Measurements from ENCODE around the gene CD2. TPM values are rescaled to one million over a fixed set of nuclear protein-coding genes. Genes with fewer than 3 reads are reported as not detected.

Gene CD2
- total RNA-seq, 2 experiments from 2014 or later, result 150 to 151 TPM

DNA sequence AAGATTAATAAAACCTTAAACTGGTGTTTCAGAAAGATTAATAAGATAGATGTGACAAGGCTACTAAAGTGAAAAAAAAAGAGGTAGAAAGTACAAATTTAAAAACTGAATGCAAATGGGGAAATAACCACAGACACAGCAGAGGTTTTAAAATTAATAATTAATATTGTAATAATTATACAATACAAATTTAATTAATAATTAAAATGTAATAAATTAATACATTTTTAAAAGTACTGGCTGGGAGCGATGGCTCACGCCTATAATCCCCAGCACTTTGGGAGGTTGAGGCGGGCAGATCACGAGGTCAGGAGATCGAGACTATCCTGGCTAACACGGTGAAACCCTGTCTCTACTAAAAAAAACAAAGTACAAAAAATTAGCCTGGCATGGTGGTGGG is 26.8 kb downstream of the CD2 start:
- no peak overlapping the region for H3K4me3 Mint-ChIP-seq
- intact Hi-C loops (cut with DNase I, micrococcal nuclease), result no loop called here
- DNase-seq (no peak), ATAC-seq (ENCODE audit: poor library complexity) (no peak)
- POLR2A ChIA-PET, result interaction anchor here (0.7 to 0.9 kb wide), 3 partner anchors 10 to 25 kb away, joined by 3 read pairs; no protein-coding TSS in a partner anchor
- H3K36me3 Mint-ChIP-seq (ENCODE audit: low read depth), result no peaks in the 10 kb centered on the region
- CTCF ChIA-PET, result interaction anchor here (0.6 to 1.1 kb wide), 2 partner anchors 43 to 46 kb away, joined by 3 to 4 read pairs; no protein-coding TSS in a partner anchor
- peaks cover 4% of the 10 kb centered on the region for H3K9me3 Mint-ChIP-seq
- H3K27ac ChIP-seq (ENCODE audit: low read depth in 1 of 2, low read length in 2 of 2), result no peak overlapping the region
- H3K4me1 Mint-ChIP-seq (ENCODE audit: low read depth), result peaks cover 20% of the 10 kb centered on the region
- no peaks in the 10 kb centered on the region for H3K27me3 Mint-ChIP-seq
- H3K4me1 ChIP-seq (ENCODE audit: insufficient read depth, low read length), result peaks cover 5% of the 10 kb centered on the region
- TF ChIP-seq, protein P1, sequence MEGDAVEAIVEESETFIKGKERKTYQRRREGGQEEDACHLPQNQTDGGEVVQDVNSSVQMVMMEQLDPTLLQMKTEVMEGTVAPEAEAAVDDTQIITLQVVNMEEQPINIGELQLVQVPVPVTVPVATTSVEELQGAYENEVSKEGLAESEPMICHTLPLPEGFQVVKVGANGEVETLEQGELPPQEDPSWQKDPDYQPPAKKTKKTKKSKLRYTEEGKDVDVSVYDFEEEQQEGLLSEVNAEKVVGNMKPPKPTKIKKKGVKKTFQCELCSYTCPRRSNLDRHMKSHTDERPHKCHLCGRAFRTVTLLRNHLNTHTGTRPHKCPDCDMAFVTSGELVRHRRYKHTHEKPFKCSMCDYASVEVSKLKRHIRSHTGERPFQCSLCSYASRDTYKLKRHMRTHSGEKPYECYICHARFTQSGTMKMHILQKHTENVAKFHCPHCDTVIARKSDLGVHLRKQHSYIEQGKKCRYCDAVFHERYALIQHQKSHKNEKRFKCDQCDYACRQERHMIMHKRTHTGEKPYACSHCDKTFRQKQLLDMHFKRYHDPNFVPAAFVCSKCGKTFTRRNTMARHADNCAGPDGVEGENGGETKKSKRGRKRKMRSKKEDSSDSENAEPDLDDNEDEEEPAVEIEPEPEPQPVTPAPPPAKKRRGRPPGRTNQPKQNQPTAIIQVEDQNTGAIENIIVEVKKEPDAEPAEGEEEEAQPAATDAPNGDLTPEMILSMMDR (IDR thresholded peaks at IDR 0.05), result no peak
- no peaks in the 10 kb centered on the region for H3K36me3 ChIP-seq (ENCODE audit: insufficient read depth, low read length)
- H3K9me3 ChIP-seq (ENCODE audit: control insufficient read depth in 1 of 2, insufficient read depth in 1 of 2, low read length in 2 of 2), result peaks cover 0 to 6% of the 10 kb centered on the region in 2 experiments
- H3K4me3 ChIP-seq (ENCODE audit: low read length), result no peak overlapping the region
- no peaks in the 10 kb centered on the region for H3K27me3 ChIP-seq (ENCODE audit: control insufficient read depth in 1 of 2, insufficient read depth in 2 of 2, low read length in 2 of 2)
- no peak overlapping the region for H3K27ac Mint-ChIP-seq

DNA sequence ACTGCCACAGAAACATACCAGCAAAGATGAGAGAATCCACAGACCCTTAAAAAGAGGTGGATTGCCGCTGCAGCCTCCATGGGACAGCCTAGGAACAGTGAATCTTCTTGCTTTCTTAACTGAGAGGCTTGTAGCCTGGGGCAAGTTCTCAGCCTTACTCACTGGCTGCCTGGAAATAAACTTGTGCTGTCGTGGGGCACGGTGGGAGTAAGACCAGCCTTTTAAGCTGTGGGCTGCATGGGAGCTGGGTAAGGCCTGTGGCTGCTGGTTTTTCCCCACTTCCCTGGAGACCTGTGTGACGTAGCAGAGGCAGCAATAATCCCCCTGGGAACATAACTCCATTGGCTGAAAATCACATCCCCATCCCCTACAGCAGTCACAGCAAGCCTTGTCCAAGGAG is 30.8 kb downstream of the CD2 start:
- H3K36me3 Mint-ChIP-seq (ENCODE audit: low read depth), result no peaks in the 10 kb centered on the region
- ChIA-PET CTCF (no interaction called here), POLR2A (interaction anchor here (1.2 kb wide), 1 partner anchor 15 kb away, joined by 4 read pairs; no protein-coding TSS in a partner anchor)
- H3K4me1 Mint-ChIP-seq (ENCODE audit: low read depth), result peaks cover 9% of the 10 kb centered on the region
- no peaks in the 10 kb centered on the region for H3K36me3 ChIP-seq (ENCODE audit: insufficient read depth, low read length)
- peaks cover 0 to 9% of the 10 kb centered on the region in 2 experiments for H3K9me3 ChIP-seq (ENCODE audit: control insufficient read depth in 1 of 2, insufficient read depth in 1 of 2, low read length in 2 of 2)
- TF ChIP-seq, protein P1 (IDR thresholded peaks at IDR 0.05), result no peak
- no peak for DNase-seq
- H3K27ac Mint-ChIP-seq, result no peak overlapping the region
- no peak overlapping the region for H3K4me3 ChIP-seq (ENCODE audit: low read length)
- H3K4me3 Mint-ChIP-seq, result no peak overlapping the region
- H3K9me3 Mint-ChIP-seq, result peaks cover 18% of the 10 kb centered on the region
- no peak for ATAC-seq (ENCODE audit: poor library complexity)
- no peaks in the 10 kb centered on the region for H3K27me3 Mint-ChIP-seq
- intact Hi-C loops (cut with DNase I, micrococcal nuclease), result no loop called here
- H3K27me3 ChIP-seq (ENCODE audit: control insufficient read depth in 1 of 2, insufficient read depth in 2 of 2, low read length in 2 of 2), result no peaks in the 10 kb centered on the region
- no peaks in the 10 kb centered on the region for H3K4me1 ChIP-seq (ENCODE audit: insufficient read depth, low read length)
- no peak overlapping the region for H3K27ac ChIP-seq (ENCODE audit: low read depth in 1 of 2, low read length in 2 of 2)

DNA sequence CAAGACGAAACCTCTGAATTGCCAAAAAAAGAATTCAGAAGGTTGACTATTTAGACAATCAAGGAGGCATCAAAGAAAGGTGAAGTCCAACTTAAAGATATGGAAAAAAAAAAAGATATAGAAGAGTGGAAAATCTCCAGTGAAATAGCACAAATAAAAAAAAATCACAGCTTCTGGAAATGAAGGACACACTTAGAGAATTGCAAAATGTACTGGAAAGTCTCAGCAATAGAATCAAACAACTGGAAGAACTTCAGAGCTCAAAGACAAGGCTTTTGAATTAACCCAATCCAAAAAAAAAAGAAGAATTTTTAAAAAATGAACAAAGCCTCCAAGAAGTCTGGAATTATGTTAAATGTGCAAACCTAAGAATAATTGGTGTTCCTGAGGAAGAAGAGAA is 31.8 kb downstream of the CD2 start:
- POLR2A ChIA-PET, result interaction anchor here (0.7 to 1.4 kb wide), 4 partner anchors 9 to 274 kb away, joined by 3 to 8 read pairs (median 4); partner anchors contain the start of gene TTF2
- H3K27ac Mint-ChIP-seq, result no peak overlapping the region
- intact Hi-C loops (cut with DNase I, micrococcal nuclease), result no loop called here

More for the DNA sequence above, 31.8 kb downstream of the CD2 start:
- peaks cover 13% of the 10 kb centered on the region for H3K4me1 Mint-ChIP-seq (ENCODE audit: low read depth)
- no peaks in the 10 kb centered on the region for H3K27me3 ChIP-seq (ENCODE audit: control insufficient read depth in 1 of 2, insufficient read depth in 2 of 2, low read length in 2 of 2)
- no peaks in the 10 kb centered on the region for H3K4me1 ChIP-seq (ENCODE audit: insufficient read depth, low read length)
- peaks cover 0 to 9% of the 10 kb centered on the region in 2 experiments for H3K9me3 ChIP-seq (ENCODE audit: control insufficient read depth in 1 of 2, insufficient read depth in 1 of 2, low read length in 2 of 2)
- H3K27ac ChIP-seq (ENCODE audit: low read depth in 1 of 2, low read length in 2 of 2), result no peak overlapping the region
- no peaks in the 10 kb centered on the region for H3K36me3 ChIP-seq (ENCODE audit: insufficient read depth, low read length)
- TF ChIP-seq, protein P1 (IDR thresholded peaks at IDR 0.05), result no peak
- no peak overlapping the region for H3K4me3 ChIP-seq (ENCODE audit: low read length)
- no peaks in the 10 kb centered on the region for H3K27me3 Mint-ChIP-seq
- H3K4me3 Mint-ChIP-seq, result no peak overlapping the region
- CTCF ChIA-PET, result interaction anchor here (0.8 to 1.6 kb wide), 2 partner anchors 29 to 49 kb away, joined by 4 to 5 read pairs; no protein-coding TSS in a partner anchor
- H3K9me3 Mint-ChIP-seq, result peaks cover 19% of the 10 kb centered on the region
- ATAC-seq (ENCODE audit: poor library complexity) (no peak), DNase-seq (no peak)
- H3K36me3 Mint-ChIP-seq (ENCODE audit: low read depth), result no peaks in the 10 kb centered on the region
